WERI-Rb-1 (cell line): Measurements from ENCODE around the gene NAV2.

Source experiments
- DNase-seq: peaks from one replicate; pipeline ENCODE4 v3.0.0-alpha.2; 2020
- H3K27ac ChIP-seq: fragments of 250-450 bp; sonication (Bioruptor Pico); 2 replicates; pipeline ENCODE4 v1.5.1; 2020; ENCODE audit warnings: mild to moderate bottlenecking, moderate library complexity
- H3K27me3 ChIP-seq: fragments of 250-450 bp; sonication (Bioruptor Pico); 2 replicates; pipeline ENCODE4 v1.5.1; 2021; ENCODE audit warnings: mild to moderate bottlenecking, low read depth, moderate library complexity; ENCODE audit not compliant: insufficient read depth, severe bottlenecking
- H3K36me3 ChIP-seq: fragments of 250-450 bp; sonication (Bioruptor Pico); 2 replicates; pipeline ENCODE4 v1.5.1; 2020; ENCODE audit warnings: mild to moderate bottlenecking, moderate library complexity
- H3K4me3 ChIP-seq: 2 replicates; pipeline ENCODE4 v1.5.1; 2011; ENCODE audit warnings: low read depth, mild to moderate bottlenecking, control low read depth, low read length
- H3K9me3 ChIP-seq: fragments of 250-450 bp; sonication (Bioruptor Pico); 2 replicates; pipeline ENCODE4 v1.5.1; 2021; ENCODE audit warnings: mild to moderate bottlenecking, moderate library complexity; ENCODE audit not compliant: severe bottlenecking
- CTCF ChIP-seq: IDR thresholded peaks from 2 replicates; pipeline ENCODE4 v1.5.1; 2011; ENCODE audit warnings: low read depth, mild to moderate bottlenecking, control low read depth, inconsistent platforms, low read length

The NAV2 gene

GRCh38 chr11:19829109-19829837 is 116.6 kb downstream of the NAV2 start:
- TF ChIP-seq CTCF, result no peak
- Histone ChIP-seq H3K27me3 (no peaks in the 10 kb centered on the region), H3K36me3 (no peaks in the 10 kb centered on the region), H3K9me3 (peaks cover 4% of the 10 kb centered on the region), H3K4me3 (no peak overlapping the region), H3K27ac (no peak overlapping the region)
- no peak for DNase-seq

- H3K9me3 ChIP-seq, result peaks cover 4% of the 10 kb centered on the region
- peak overlapping the region; percentile 32 for H3K27ac ChIP-seq
- no peak overlapping the region for H3K4me3 ChIP-seq
- H3K36me3 ChIP-seq, result no peaks in the 10 kb centered on the region
- no peaks in the 10 kb centered on the region for H3K27me3 ChIP-seq
- peak; percentile 81 for DNase-seq
- TF ChIP-seq CTCF, result no peak
Observed at GRCh38 chr11:19832086-19832750, 119.6 kb downstream of the NAV2 start.

- Histone ChIP-seq H3K36me3 (no peaks in the 10 kb centered on the region), H3K9me3 (peaks cover 4% of the 10 kb centered on the region)
- TF ChIP-seq CTCF, result no peak
Observed at GRCh38 chr11:19832901-19833300, 120.3 kb downstream of the NAV2 start.

GRCh38 chr11:19834771-19835170 is 122.1 kb downstream of the NAV2 start:
- no peaks in the 10 kb centered on the region for H3K36me3 ChIP-seq

More at GRCh38 chr11:19832901-19833300, 120.3 kb downstream of the NAV2 start:
- Histone ChIP-seq H3K4me3 (no peak overlapping the region), H3K27me3 (no peaks in the 10 kb centered on the region), H3K27ac (peak overlapping the region; percentile 32)
- DNase-seq, result peak; percentile 44

GRCh38 chr11:19836666-19837065 is 124.0 kb downstream of the NAV2 start:
- H3K36me3 ChIP-seq, result no peaks in the 10 kb centered on the region
- peaks cover 5% of the 10 kb centered on the region for H3K27me3 ChIP-seq
- no peak for TF ChIP-seq CTCF
- no peak overlapping the region for H3K27ac ChIP-seq
- no peak overlapping the region for H3K4me3 ChIP-seq
- no peak for DNase-seq
- peaks cover 4% of the 10 kb centered on the region for H3K9me3 ChIP-seq

More at GRCh38 chr11:19834771-19835170, 122.1 kb downstream of the NAV2 start:
- no peak for DNase-seq
- TF ChIP-seq CTCF, result no peak
- H3K27me3 ChIP-seq, result peaks cover 5% of the 10 kb centered on the region
- H3K4me3 ChIP-seq, result no peak overlapping the region
- peaks cover 4% of the 10 kb centered on the region for H3K9me3 ChIP-seq
- no peak overlapping the region for H3K27ac ChIP-seq
